GM20431 (cell line): Measurements from ENCODE around the gene WDR1.

Experiments used
- in situ Hi-C: fragments of 300-500 bp; cut with MseI, MboI; formaldehyde crosslinking; loops from one replicate; pipeline ENCODE4 v1.15.0; 2020; ENCODE audit warnings: low sequenced_read_pairs; ENCODE audit not compliant: unreplicated experiment

WDR1 gene

GRCh38 chr4:10104211-10104990 lies 12.2 kb downstream of the WDR1 start:
- in situ Hi-C loops: no loop called here

GRCh38 chr4:10102474-10103332 lies 13.9 kb downstream of the WDR1 start:
- in situ Hi-C loops: no loop called here

- in situ Hi-C loops: no loop called here
Measured at GRCh38 chr4:10101671-10102473, 14.7 kb downstream of the WDR1 start.

GRCh38 chr4:10100734-10101216 lies 15.8 kb downstream of the WDR1 start:
- in situ Hi-C loops: no loop called here

- in situ Hi-C loops: no loop called here
Measured at GRCh38 chr4:10099499-10100325, 16.9 kb downstream of the WDR1 start.

DNA sequence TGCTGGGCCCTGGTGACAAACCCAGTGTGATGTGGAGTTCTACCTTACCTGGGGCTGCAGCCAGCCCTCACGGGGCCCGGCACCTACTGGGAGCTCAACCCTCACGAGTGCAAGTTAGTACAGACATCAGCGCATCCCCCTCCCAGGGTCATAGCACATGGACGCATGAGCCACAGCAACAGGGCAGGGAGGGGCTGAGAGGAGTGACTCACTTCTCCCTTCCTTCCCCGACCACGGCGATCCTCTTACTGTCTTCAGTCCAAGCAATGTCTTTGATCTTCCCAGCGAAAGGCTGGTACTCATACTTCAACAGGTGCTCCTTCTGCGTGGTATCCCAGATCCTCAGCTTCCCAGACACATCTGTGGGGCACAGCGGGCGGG lies 17.8 kb downstream of the WDR1 start:
- in situ Hi-C loops: no loop called here

GRCh38 chr4:10097906-10098779 lies 18.5 kb downstream of the WDR1 start:
- in situ Hi-C loops: no loop called here

DNA sequence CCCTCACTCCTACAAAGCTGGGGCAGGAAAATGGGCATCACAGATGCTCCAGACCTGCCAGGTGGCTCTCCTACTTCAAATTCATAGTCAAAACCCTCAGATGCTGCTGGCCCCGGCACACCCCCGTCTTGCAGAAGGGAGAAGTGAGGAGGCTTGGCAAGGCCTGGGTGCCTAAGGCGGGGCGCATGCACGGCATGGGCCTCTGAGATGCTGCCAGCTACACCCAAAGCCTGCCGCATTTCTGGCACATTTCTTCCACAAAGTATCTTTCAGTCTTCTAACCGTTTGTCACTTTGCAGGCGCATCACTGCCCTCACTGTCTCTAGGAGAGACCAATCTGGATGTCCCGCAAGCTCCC lies 19.6 kb downstream of the WDR1 start:
- in situ Hi-C loops: no loop called here

- in situ Hi-C loops: no loop called here
Measured at GRCh38 chr4:10096201-10096977, 20.2 kb downstream of the WDR1 start.

- in situ Hi-C loops: no loop called here
Measured at GRCh38 chr4:10095296-10095991, 21.2 kb downstream of the WDR1 start.

GRCh38 chr4:10094841-10095240 lies 21.8 kb downstream of the WDR1 start:
- in situ Hi-C loops: no loop called here

GRCh38 chr4:10093801-10094552 lies 22.6 kb downstream of the WDR1 start:
- in situ Hi-C loops: no loop called here

GRCh38 chr4:10093271-10093621 lies 23.4 kb downstream of the WDR1 start:
- in situ Hi-C loops: no loop called here

DNA sequence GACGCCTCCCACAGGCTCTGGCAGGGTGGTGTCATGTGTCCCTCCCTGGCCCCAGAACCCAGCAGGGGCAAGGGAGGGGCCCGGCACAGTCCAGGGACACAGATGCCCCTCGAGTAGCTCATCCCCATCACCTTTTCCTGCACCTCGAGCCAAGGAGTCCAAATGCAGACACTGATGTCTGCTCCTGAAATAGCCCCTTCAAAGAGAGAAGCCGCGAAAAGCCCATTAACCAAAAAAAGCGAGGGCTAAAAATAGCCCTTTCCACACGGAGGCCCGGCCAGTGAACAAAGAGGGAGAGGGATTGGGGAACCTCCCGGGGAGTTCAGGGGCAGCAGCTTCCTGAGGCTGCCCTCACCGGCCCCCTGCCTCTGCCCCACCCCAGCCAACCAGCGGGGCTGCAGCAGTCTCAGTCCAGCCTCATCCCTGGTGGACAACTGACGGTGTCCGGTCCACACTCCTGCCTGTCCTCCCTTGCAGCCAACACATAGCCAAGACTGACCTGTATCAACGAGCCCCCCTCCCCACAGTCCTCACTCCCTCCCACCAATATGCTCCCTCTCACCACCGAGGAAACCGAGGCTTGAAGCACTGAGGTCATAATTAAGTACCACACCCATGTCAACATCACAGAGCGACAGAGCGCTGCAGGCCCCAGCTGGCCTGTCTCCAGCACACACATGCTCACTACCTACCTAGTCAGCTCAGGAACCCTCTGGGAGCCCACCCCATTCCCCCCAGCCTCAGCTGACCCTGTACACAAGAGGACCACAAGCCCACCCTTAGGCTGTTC lies 23.9 kb downstream of the WDR1 start:
- in situ Hi-C loops: no loop called here

GRCh38 chr4:10091531-10092181 lies 24.9 kb downstream of the WDR1 start:
- in situ Hi-C loops: no loop called here
